Thymus (tissue), 11 donors: Measurements from ENCODE around the gene FAM111A. TPM values are rescaled to one million over a fixed set of nuclear protein-coding genes. Genes with fewer than 3 reads are reported as not detected.

Experiments used
- DNase-seq, 9 donors: peaks; one replicate each; pipeline ENCODE4 v3.0.0-alpha.2; 2013; ENCODE audit warnings: low spot score in 9 of 9, low read depth in 6 of 9, missing footprints in 1 of 9
- H3K27ac ChIP-seq, 2 donors: one replicate each; pipeline ENCODE4 v1.5.1; 2013; ENCODE audit warnings: control low read depth in 1 of 2, low read depth in 1 of 2, low read length in 1 of 2, mild to moderate bottlenecking in 1 of 2, moderate library complexity in 1 of 2
- H3K27me3 ChIP-seq, 2 donors: one replicate each; pipeline ENCODE4 v1.5.1; 2013; ENCODE audit warnings: low read length in 1 of 2; ENCODE audit not compliant: control insufficient read depth in 2 of 2, insufficient read depth in 1 of 2
- H3K36me3 ChIP-seq, 2 donors: one replicate each; pipeline ENCODE4 v1.5.1; 2013; ENCODE audit warnings: low read length in 1 of 2, mild to moderate bottlenecking in 1 of 2, moderate library complexity in 1 of 2; ENCODE audit not compliant: control insufficient read depth in 2 of 2, insufficient read depth in 2 of 2
- H3K4me1 ChIP-seq, 2 donors: one replicate each; pipeline ENCODE4 v1.5.1; 2013; ENCODE audit warnings: low read length in 2 of 2; ENCODE audit not compliant: control insufficient read depth in 2 of 2, insufficient read depth in 2 of 2
- H3K4me3 ChIP-seq, 2 donors: one replicate each; pipeline ENCODE4 v1.5.1; 2013; ENCODE audit warnings: low read length in 2 of 2, control low read depth in 1 of 2, mild to moderate bottlenecking in 1 of 2
- H3K9me3 ChIP-seq, 2 donors: one replicate each; pipeline ENCODE4 v1.5.1; 2013; ENCODE audit warnings: low read length in 1 of 2, mild to moderate bottlenecking in 1 of 2; ENCODE audit not compliant: control insufficient read depth in 2 of 2, insufficient read depth in 1 of 2
- WGBS: extraction: QIAGEN DNeasy Blood & Tissue Kit; methylation state at CpG from one replicate; pipeline ENCODE4 v1.1.7; 2013; 5-methylcytosine and 5-hydroxymethylcytosine counted together
- polyA plus RNA-seq: library from polyadenylated mRNA; stranded (reverse); fragments of 200-250 nt; gene quantifications from one replicate; pipeline ENCODE4 v1.2.3, GENCODE V29; 2013
- total RNA-seq: library from RNA; stranded (reverse); fragments of 120-200 nt; gene quantifications from one replicate; pipeline ENCODE4 v1.2.4, GENCODE V29; 2013
- donor health status: healthy.

Gene FAM111A
- total and polyA plus RNA-seq, 2 donors = 60.5 to 82.5 TPM

DNA sequence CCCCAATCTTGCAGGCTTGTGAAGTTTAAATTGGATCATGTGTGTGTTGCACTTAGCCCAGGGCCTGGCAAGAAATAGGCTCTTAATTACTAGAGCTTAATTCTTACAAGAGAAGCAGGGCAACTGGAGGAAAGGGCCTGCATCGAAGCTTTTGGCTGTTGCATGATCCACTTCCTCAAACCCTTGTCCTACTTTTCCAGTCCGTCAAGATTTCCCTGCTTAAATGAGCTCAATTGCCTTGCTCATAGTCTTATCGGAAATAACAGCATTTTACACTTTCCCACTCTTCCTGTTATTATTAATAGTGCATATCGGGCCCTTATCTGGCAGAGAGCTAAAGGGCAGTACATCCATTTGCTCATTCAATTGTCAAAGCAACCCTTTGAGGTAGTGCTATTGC is 47.3 kb downstream of the FAM111A start:
- H3K36me3 ChIP-seq = no peaks in the 10 kb centered on the region
- no peak for DNase-seq
- no peaks in the 10 kb centered on the region for H3K27me3 ChIP-seq
- H3K4me3 ChIP-seq = no peak overlapping the region
- H3K9me3 ChIP-seq = no peaks in the 10 kb centered on the region
- H3K4me1 ChIP-seq = no peaks in the 10 kb centered on the region
- no peak overlapping the region for H3K27ac ChIP-seq
- WGBS = 86% methylated on average over 4 of the region's 4 CpGs

DNA sequence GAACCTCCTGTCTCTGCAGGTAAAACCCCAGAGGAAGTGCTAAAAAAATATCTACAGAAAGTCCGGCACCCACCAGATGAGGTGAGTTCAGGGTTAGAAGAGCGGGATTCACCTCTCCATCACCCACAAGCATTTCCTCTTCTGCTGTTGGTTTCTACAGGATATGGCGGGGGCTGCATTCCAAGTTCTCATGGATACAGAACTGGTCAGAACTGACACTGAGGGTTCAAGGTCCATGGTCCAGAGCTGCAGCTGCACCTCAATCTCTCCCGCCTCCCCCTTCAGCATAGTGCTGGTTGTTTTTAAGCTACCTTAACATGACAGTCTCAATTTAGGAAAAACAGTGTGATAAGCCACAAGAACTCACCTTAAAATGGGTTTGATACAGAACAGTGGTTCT is 48.4 kb downstream of the FAM111A start:
- WGBS = 77% methylated on average over 4 of the region's 4 CpGs
- no peak for DNase-seq
- Histone ChIP-seq H3K9me3 (no peaks in the 10 kb centered on the region), H3K36me3 (no peaks in the 10 kb centered on the region), H3K4me1 (no peaks in the 10 kb centered on the region), H3K4me3 (no peak overlapping the region), H3K27me3 (no peaks in the 10 kb centered on the region), H3K27ac (no peak overlapping the region)

DNA sequence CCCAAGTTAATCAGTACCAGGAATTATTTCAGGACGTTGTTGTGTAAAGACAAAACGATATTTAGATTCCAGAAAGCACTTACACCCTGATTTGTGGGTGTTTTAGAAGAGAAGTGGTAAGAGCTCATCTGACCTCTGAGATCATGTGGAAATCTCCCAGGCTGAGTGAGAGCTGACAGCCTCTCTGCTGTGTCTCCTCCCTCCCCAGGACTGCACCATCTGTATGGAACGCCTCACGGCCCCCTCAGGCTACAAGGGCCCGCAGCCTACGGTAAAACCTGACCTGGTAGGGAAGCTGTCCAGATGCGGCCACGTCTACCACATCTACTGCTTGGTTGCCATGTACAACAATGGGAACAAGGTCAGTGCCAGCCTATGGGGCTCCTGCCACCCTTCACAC is 49.2 kb downstream of the FAM111A start:
- DNase-seq = no peak
- Histone ChIP-seq H3K27ac (no peak overlapping the region), H3K4me1 (no peaks in the 10 kb centered on the region), H3K36me3 (no peaks in the 10 kb centered on the region), H3K4me3 (no peak overlapping the region), H3K9me3 (no peaks in the 10 kb centered on the region), H3K27me3 (no peaks in the 10 kb centered on the region)
- WGBS = 98% methylated on average over 8 of the region's 8 CpGs

DNA sequence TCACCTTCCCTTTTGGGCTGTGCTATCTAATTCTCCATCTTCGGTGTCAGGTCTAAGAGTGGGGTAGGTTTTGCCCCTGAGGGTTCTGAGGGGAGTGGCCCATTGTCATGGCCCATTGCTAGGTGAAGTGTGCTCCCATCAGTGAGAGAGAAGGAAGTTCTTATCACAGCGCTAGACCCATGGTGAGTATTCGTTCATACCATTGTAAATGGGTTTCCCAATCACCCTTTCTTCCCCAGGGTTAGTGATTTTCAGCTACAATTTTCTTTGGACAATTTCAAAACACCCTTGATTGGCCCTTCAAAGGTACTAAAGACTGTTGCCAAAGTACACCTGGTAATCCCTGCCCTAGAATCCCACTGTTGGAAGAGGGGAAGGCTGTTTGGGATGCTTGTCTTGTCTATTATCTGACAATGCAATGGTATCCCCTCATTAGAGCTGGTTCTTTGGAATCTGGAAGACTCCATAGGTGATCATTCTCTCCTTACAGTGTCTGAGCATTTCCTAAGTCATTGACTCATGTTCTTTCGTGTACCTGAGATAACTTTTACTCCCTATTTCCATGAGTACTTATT is 49.9 kb downstream of the FAM111A start:
- Histone ChIP-seq H3K4me1 (no peaks in the 10 kb centered on the region), H3K4me3 (no peak overlapping the region), H3K9me3 (no peaks in the 10 kb centered on the region), H3K36me3 (no peaks in the 10 kb centered on the region), H3K27me3 (no peaks in the 10 kb centered on the region), H3K27ac (no peak overlapping the region)
- 94% methylated on average over 4 of the region's 4 CpGs for WGBS
- DNase-seq = no peak

DNA sequence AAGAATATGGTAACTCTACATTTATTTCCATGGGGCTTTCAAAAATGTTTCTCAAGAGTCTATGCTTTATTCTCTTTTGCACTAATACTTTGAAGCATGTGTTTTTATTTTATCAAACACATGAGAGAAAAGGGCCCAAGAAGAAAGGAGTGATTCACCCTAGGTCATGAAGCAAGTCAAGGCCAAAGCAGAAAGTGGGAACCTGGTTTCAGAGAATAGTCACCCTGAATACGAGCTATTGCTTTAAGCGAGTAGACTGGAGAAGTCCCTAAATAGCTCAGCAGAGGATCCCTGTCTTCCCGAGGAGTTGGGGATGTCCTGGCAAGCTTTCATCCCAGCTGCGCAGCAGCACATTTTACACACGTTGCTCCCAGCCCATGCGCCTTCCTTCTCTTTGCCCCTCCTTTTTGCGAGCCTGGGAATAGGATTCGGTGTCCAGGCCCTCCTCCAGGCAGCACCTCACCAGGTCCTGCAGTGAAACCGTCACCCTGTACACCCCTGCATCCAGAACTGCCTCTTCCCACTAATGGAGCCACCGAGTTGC is 51.0 kb downstream of the FAM111A start:
- H3K4me1 ChIP-seq = no peaks in the 10 kb centered on the region

DNA sequence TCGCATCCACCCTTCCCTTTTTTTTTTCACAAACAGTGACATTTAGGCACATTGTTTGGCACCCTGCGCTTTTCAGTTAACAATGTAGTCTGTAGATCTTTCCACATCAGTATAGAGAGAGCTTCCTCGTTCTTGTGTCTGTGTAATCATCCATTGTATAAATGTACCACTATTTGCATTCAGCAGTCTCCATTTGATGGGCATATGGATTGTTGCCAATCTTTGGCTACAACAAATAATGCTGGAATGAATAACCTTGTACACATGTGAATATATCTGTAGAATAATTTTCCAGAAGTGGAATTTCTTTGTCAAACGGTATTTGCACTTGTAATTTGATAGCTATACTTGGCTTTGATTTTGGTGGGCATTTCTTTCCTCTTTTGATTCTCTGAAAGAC is 52.9 kb downstream of the FAM111A start:
- no peaks in the 10 kb centered on the region for H3K4me1 ChIP-seq
- no peaks in the 10 kb centered on the region for H3K27me3 ChIP-seq
- no peaks in the 10 kb centered on the region for H3K9me3 ChIP-seq
- no peak overlapping the region for H3K4me3 ChIP-seq
- DNase-seq = no peak
- no peaks in the 10 kb centered on the region for H3K36me3 ChIP-seq
- 93% methylated on average over 4 of the region's 4 CpGs for WGBS
- no peak overlapping the region for H3K27ac ChIP-seq

More for the DNA sequence above, 51.0 kb downstream of the FAM111A start:
- Histone ChIP-seq H3K36me3 (no peaks in the 10 kb centered on the region), H3K27me3 (no peaks in the 10 kb centered on the region), H3K9me3 (no peaks in the 10 kb centered on the region), H3K27ac (no peak overlapping the region), H3K4me3 (no peak overlapping the region)
- WGBS = 97% methylated on average over 10 of the region's 10 CpGs
- no peak for DNase-seq

DNA sequence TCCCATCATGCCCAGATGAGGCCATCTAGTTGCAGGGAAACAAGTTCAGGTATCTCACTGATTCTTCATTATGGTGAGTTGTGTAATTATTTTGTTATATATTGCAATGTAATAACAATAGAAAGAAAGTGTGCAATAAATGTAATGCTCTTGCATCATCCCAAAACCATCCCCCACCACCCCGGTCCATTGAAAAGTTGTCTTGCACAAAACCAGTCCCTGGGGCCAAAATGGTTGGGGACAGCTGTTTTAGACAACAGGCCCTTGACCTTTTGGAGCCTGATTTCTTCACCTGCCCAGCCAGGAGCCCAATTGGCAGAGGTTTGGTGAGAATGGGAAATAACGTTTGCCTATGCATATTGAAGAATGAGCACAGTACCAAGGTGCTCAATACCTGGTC is 54.1 kb downstream of the FAM111A start:
- H3K27ac ChIP-seq = no peak overlapping the region
- H3K4me3 ChIP-seq = no peak overlapping the region
- H3K4me1 ChIP-seq = no peaks in the 10 kb centered on the region
- WGBS = 96% methylated on average over 2 of the region's 2 CpGs
- no peaks in the 10 kb centered on the region for H3K36me3 ChIP-seq
- DNase-seq = no peak
- no peaks in the 10 kb centered on the region for H3K27me3 ChIP-seq
- no peaks in the 10 kb centered on the region for H3K9me3 ChIP-seq

DNA sequence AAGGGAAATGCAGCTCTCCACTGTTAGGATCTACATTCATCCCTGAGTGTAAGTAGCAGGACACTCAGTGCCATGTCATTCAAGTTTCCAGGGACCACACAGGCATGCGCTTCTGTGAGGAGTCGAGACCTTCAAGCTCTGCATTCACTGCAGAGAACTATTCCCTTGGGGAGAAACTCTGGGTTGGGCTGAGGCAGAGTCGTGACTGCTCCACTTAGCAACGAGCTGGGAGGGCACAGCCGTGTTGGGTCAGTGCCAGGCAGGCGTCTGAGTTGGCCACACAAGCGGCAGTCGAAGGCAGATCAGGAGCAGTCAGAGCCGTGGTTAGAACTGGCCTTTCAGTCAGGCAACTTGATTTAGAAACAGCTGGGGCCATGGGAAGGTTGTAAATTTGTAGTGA is 55.3 kb downstream of the FAM111A start:
- H3K27ac ChIP-seq = no peak overlapping the region
- H3K9me3 ChIP-seq = no peaks in the 10 kb centered on the region
- H3K36me3 ChIP-seq = no peaks in the 10 kb centered on the region
- no peaks in the 10 kb centered on the region for H3K27me3 ChIP-seq
- WGBS = 29% methylated on average over 9 of the region's 9 CpGs
- no peak overlapping the region for H3K4me3 ChIP-seq
- no peaks in the 10 kb centered on the region for H3K4me1 ChIP-seq
- DNase-seq = no peak

DNA sequence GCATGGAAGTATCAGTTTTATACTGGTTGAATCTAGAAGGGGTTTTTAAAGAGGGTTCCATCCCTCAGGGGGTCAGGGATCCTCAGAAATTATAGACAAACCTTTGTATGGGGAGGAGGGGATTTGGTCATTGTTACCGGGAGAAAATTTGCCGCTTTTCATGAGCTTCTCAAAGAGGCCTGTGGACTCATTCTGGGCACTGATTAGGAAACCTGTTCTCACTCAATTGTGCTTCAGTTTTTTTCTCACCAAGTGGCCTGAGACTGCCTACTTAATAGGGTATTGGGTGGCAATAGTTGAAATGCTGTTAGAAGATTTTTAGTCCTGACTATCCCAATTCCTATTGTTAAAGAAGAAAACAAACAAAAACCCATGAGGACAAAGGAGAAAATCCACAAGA is 56.1 kb downstream of the FAM111A start:
- 96% methylated on average over 2 of the region's 2 CpGs for WGBS
- DNase-seq = no peak
- Histone ChIP-seq H3K9me3 (no peaks in the 10 kb centered on the region), H3K27ac (no peak overlapping the region), H3K27me3 (no peaks in the 10 kb centered on the region), H3K4me1 (no peaks in the 10 kb centered on the region), H3K4me3 (no peak overlapping the region), H3K36me3 (no peaks in the 10 kb centered on the region)
